OCI-LY3 (cell line): ENCODE data around the gene SPATA2.
"Not testable (repeated sequence)": the region's sequence is repeated elsewhere in the genome, so short reads cannot be mapped to it uniquely, and the experiment has no call there.

Source experiments
- EZH2phosphoT487 ChIP-seq: fragments of 200-600 bp; shearing (Covaris generic); IDR thresholded peaks from 2 replicates; pipeline ENCODE4 v1.6.1; 2018; ENCODE audit warnings: antibody characterized with exemption, mixed run types, low read depth
- TF ChIP-seq, protein P1 (sequence below): fragments of 200-600, 300-600 bp; sonication (generic); IDR thresholded peaks from 2 replicates; pipeline ENCODE4 v1.5.1; 2014; ENCODE audit warnings: antibody characterized with exemption, low read length, low read depth

GRCh38 chr20:49957089-49957938 lies 42.0 kb upstream of the SPATA2 start:
- TF ChIP-seq, protein P1, sequence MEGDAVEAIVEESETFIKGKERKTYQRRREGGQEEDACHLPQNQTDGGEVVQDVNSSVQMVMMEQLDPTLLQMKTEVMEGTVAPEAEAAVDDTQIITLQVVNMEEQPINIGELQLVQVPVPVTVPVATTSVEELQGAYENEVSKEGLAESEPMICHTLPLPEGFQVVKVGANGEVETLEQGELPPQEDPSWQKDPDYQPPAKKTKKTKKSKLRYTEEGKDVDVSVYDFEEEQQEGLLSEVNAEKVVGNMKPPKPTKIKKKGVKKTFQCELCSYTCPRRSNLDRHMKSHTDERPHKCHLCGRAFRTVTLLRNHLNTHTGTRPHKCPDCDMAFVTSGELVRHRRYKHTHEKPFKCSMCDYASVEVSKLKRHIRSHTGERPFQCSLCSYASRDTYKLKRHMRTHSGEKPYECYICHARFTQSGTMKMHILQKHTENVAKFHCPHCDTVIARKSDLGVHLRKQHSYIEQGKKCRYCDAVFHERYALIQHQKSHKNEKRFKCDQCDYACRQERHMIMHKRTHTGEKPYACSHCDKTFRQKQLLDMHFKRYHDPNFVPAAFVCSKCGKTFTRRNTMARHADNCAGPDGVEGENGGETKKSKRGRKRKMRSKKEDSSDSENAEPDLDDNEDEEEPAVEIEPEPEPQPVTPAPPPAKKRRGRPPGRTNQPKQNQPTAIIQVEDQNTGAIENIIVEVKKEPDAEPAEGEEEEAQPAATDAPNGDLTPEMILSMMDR: peak; percentile 24
- not testable (repeated sequence) for TF ChIP-seq EZH2phosphoT487
